IMR-90 (cell line): ENCODE data around the gene RFT1. TPM values are rescaled to one million over a fixed set of nuclear protein-coding genes. Genes with fewer than 3 reads are reported as not detected.

Experiments
- ATAC-seq: fragments of 200-7000 bp; cut with Tn5 transposase; 2 replicates; pipeline ENCODE4 v1.9.1; 2020; ENCODE audit warnings: low read depth, mild to moderate bottlenecking, moderate library complexity
- BruUV-seq: library from RNA; stranded (reverse); fragments of 400-500 nt; replicated peaks from 2 replicates; lab custom pipeline; 2021; lab: Mats Ljungman, UMichigan
- CTCF ChIA-PET: fragments of 300-600 bp; formaldehyde crosslinking; extraction: SDS; loops from one replicate; lab custom pipeline; 2021; ENCODE audit warnings: antibody characterized with exemption; lab: Yijun Ruan, JAX
- POLR2A ChIA-PET: fragments of 300-600 bp; sonication (Branson Sonifier 250); formaldehyde crosslinking; loops from one replicate; lab custom pipeline; 2022; ENCODE audit warnings: antibody characterized with exemption; ENCODE audit not compliant: unreplicated experiment; lab: Charles Lee
- DNase-seq: peaks from one replicate; pipeline ENCODE4 v3.0.0; 2013
- H2AFZ ChIP-seq: replicated peaks from 2 replicates; pipeline ENCODE3; 2013; ENCODE audit warnings: low read length, mild to moderate bottlenecking; ENCODE audit not compliant: poor library complexity
- H2AK5ac ChIP-seq: 2 replicates; pipeline ENCODE4 v1.6.1; 2013; ENCODE audit warnings: low read depth, low read length, inconsistent platforms
- H2AK9ac ChIP-seq: replicated peaks from 2 replicates; pipeline ENCODE3; 2013; ENCODE audit warnings: mild to moderate bottlenecking, low read depth, low read length, moderate library complexity; ENCODE audit not compliant: poor library complexity
- H2BK120ac ChIP-seq: 2 replicates; pipeline ENCODE4 v1.6.1; 2013; ENCODE audit warnings: low read depth, low read length, inconsistent platforms
- H2BK15ac ChIP-seq: 3 replicates; pipeline ENCODE4 v1.6.1; 2013; ENCODE audit warnings: low read depth, low read length, inconsistent platforms
- H2BK20ac ChIP-seq: 2 replicates; pipeline ENCODE4 v1.6.1; 2013; ENCODE audit warnings: low read depth, mild to moderate bottlenecking, inconsistent platforms, low read length, moderate library complexity
- H2BK5ac ChIP-seq: 2 replicates; pipeline ENCODE4 v1.6.1; 2013; ENCODE audit warnings: mild to moderate bottlenecking, low read depth, low read length, inconsistent platforms; ENCODE audit not compliant: poor library complexity, severe bottlenecking
- H3K14ac ChIP-seq: replicated peaks from 2 replicates; pipeline ENCODE4 v1.6.1; 2013; ENCODE audit warnings: low read depth, low read length, inconsistent platforms
- H3K18ac ChIP-seq: 2 replicates; pipeline ENCODE4 v1.6.1; 2013; ENCODE audit warnings: low read depth, low read length, control low read depth
- H3K23ac ChIP-seq: 2 replicates; pipeline ENCODE4 v1.6.1; 2013; ENCODE audit warnings: low read depth, low read length, inconsistent platforms
- H3K27ac ChIP-seq: 2 replicates; pipeline ENCODE4 v1.5.1; 2013; ENCODE audit warnings: mild to moderate bottlenecking, control low read depth, low read length; ENCODE audit not compliant: insufficient read depth
- H3K27me3 ChIP-seq: 2 replicates; pipeline ENCODE4 v1.6.1; 2013; ENCODE audit warnings: low read length; ENCODE audit not compliant: control insufficient read depth, insufficient read depth
- H3K36me3 ChIP-seq: 2 replicates; pipeline ENCODE4 v1.6.1; 2013; ENCODE audit warnings: low read length, mixed read lengths; ENCODE audit not compliant: control insufficient read depth, insufficient read depth
- H3K4ac ChIP-seq: 2 replicates; pipeline ENCODE4 v1.6.1; 2013; ENCODE audit warnings: low read depth, low read length, inconsistent platforms
- H3K4me1 ChIP-seq: 2 replicates; pipeline ENCODE4 v1.6.1; 2013; ENCODE audit warnings: low read length, mixed read lengths; ENCODE audit not compliant: control insufficient read depth, insufficient read depth
- H3K4me2 ChIP-seq: 2 replicates; pipeline ENCODE4 v1.6.1; 2013; ENCODE audit warnings: low read depth, mild to moderate bottlenecking, control low read depth, low read length, moderate library complexity
- H3K4me3 ChIP-seq: 2 replicates; pipeline ENCODE4 v1.5.1; 2013; ENCODE audit warnings: low read depth, mild to moderate bottlenecking, control low read depth, low read length, moderate library complexity; ENCODE audit not compliant: insufficient read depth
- H3K56ac ChIP-seq: 2 replicates; pipeline ENCODE4 v1.6.1; 2013; ENCODE audit warnings: low read length, inconsistent platforms; ENCODE audit not compliant: insufficient read depth; ENCODE audit errors: extremely low read depth
- H3K79me1 ChIP-seq, 2 experiments: 2 replicates each; pipeline ENCODE4 v1.6.1; 2013; ENCODE audit warnings: low read length in 2 of 2, inconsistent platforms in 1 of 2, low read depth in 1 of 2
- H3K9ac ChIP-seq: 2 replicates; pipeline ENCODE4 v1.6.1; 2013; ENCODE audit warnings: low read depth, low read length, control low read depth
- H3K9me1 ChIP-seq: 2 replicates; pipeline ENCODE4 v1.6.1; 2013; ENCODE audit warnings: low read length, inconsistent platforms; ENCODE audit not compliant: insufficient read depth
- H3K9me3 ChIP-seq: 2 replicates; pipeline ENCODE4 v1.6.1; 2013; ENCODE audit warnings: low read length; ENCODE audit not compliant: control insufficient read depth, insufficient read depth
- H4K20me1 ChIP-seq: 2 replicates; pipeline ENCODE4 v1.6.1; 2013; ENCODE audit warnings: low read length, inconsistent platforms; ENCODE audit not compliant: insufficient read depth
- H4K5ac ChIP-seq: 2 replicates; pipeline ENCODE4 v1.6.1; 2013; ENCODE audit warnings: mild to moderate bottlenecking, low read depth, low read length, control low read depth
- H4K8ac ChIP-seq, 2 experiments: 2 replicates each; pipeline ENCODE4 v1.6.1; 2013; ENCODE audit warnings: low read depth in 2 of 2, low read length in 2 of 2, control low read depth in 1 of 2, inconsistent platforms in 1 of 2
- H4K91ac ChIP-seq: 2 replicates; pipeline ENCODE4 v1.6.1; 2013; ENCODE audit warnings: low read depth, low read length, inconsistent platforms; ENCODE audit not compliant: insufficient read depth
- CEBPB ChIP-seq: IDR thresholded peaks from 2 replicates; pipeline ENCODE4 v1.6.1; 2012; ENCODE audit warnings: low read depth, low read length, improper control_type of control experiment
- CHD1 ChIP-seq: IDR thresholded peaks from 2 replicates; pipeline ENCODE4 v1.6.1; 2012; ENCODE audit warnings: low read depth, low read length, improper control_type of control experiment
- CTCF ChIP-seq: conservative IDR thresholded peaks from 2 replicates; pipeline ENCODE4 v1.5.1; 2012; ENCODE audit warnings: mild to moderate bottlenecking, low read depth, low read length, improper control_type of control experiment
- NFE2L2 ChIP-seq: fragments of 150-350 bp; IDR thresholded peaks from 2 replicates; pipeline ENCODE4 v1.6.1; 2016; ENCODE audit warnings: low read depth, mild to moderate bottlenecking, low read length
- USF2 ChIP-seq: fragments of 150-350 bp; IDR thresholded peaks from 2 replicates; pipeline ENCODE4 v1.6.1; 2017; ENCODE audit warnings: mild to moderate bottlenecking, antibody characterized with exemption, low read length, low read depth
- WGBS, 2 experiments: methylation state at CpG; one replicate each; pipeline versions ENCODE4 v1.1.5 to v1.1.7; 2013; ENCODE audit warnings: missing lambda C conversion rate in 2 of 2; ENCODE audit not compliant: insufficient read length in 1 of 2; ENCODE audit errors: extremely low coverage in 2 of 2; 5-methylcytosine and 5-hydroxymethylcytosine counted together
- dilution Hi-C: fragments of 300-500 bp; cut with HindIII; formaldehyde crosslinking; loops from one replicate; pipeline ENCODE4 v1.14.3; 2018; ENCODE audit warnings: low sequenced_read_pairs; ENCODE audit not compliant: unreplicated experiment
- in situ Hi-C: fragments of 300-500 bp; cut with MboI; formaldehyde crosslinking; loops from 3 replicates; pipeline ENCODE4 v1.14.3; 2019; ENCODE audit warnings: low sequenced_read_pairs, inconsistent platforms, mixed read lengths
- intact Hi-C: fragments of 100-400 bp; cut with micrococcal nuclease; formaldehyde crosslinking; loops from 2 replicates; pipeline ENCODE4 v1.10.0; 2022
- polyA plus RNA-seq, 3 experiments: library from polyadenylated mRNA; depleted of rRNA; stranded (reverse); fragments of >200 nt; gene quantifications; 2 replicates each; pipeline ENCODE4 v1.2.3, GENCODE V29; 2012; ENCODE audit warnings: low replicate concordance in 1 of 3
- total RNA-seq: library from RNA; depleted of rRNA; stranded (reverse); fragments of >200 nt; gene quantifications from 2 replicates; pipeline ENCODE4 v1.2.3, GENCODE V29; 2012

Gene RFT1
- total and polyA plus RNA-seq, 2 of the 4 experiments (the other 2 are of a cell fraction), result 14.5 to 23.5 TPM

GRCh38 chr3:53111822-53112221, 18.4 kb downstream of the RFT1 start:
- no peak overlapping the region for H3K27ac ChIP-seq
- ChIA-PET CTCF (interaction anchor here (1.7 kb wide), 1 partner anchor 84 kb away, joined by 6 read pairs; no protein-coding TSS in a partner anchor), POLR2A (no interaction called here)
- H3K23ac ChIP-seq, result no peak overlapping the region
- in situ Hi-C loops (loop anchor here (25.0 kb wide), 1 partner anchor 600 kb away; no protein-coding TSS in a partner anchor), dilution Hi-C loops (no loop called here), intact Hi-C loops (loop anchor here (2.0 to 5.0 kb wide), 3 partner anchors 175 to 600 kb away; no protein-coding TSS in a partner anchor)
- no peak overlapping the region for H3K18ac ChIP-seq
- DNase-seq (no peak), ATAC-seq (no peak)
- no peaks in the 10 kb centered on the region for H3K27me3 ChIP-seq
- H3K4me1 ChIP-seq, result peaks cover 12% of the 10 kb centered on the region
- no peak overlapping the region for H4K5ac ChIP-seq
- TF ChIP-seq CTCF (no peak), NFE2L2 (no peak), USF2 (no peak), CHD1 (no peak), CEBPB (no peak)
- no peak overlapping the region for H2AK5ac ChIP-seq
- no peak overlapping the region for H3K4me3 ChIP-seq
- H3K14ac ChIP-seq, result no peak overlapping the region
- no peak overlapping the region for H4K8ac ChIP-seq
- peaks cover 8% of the 10 kb centered on the region for H3K9me1 ChIP-seq
- H3K56ac ChIP-seq, result no peak overlapping the region
- no peaks in the 10 kb centered on the region for H4K20me1 ChIP-seq
- H2BK15ac ChIP-seq, result no peak overlapping the region
- H2AK9ac ChIP-seq, result no peak overlapping the region
- H3K9me3 ChIP-seq, result no peaks in the 10 kb centered on the region
- no peak overlapping the region for H3K4me2 ChIP-seq
- H2AFZ ChIP-seq, result no peak overlapping the region
- peaks cover 0 to 3% of the 10 kb centered on the region in 2 experiments; a peak in 1 of 4 replicates for H3K79me1 ChIP-seq
- H3K36me3 ChIP-seq, result peaks cover 16% of the 10 kb centered on the region
- H2BK120ac ChIP-seq, result no peak overlapping the region
- H2BK5ac ChIP-seq, result no peak overlapping the region
- H2BK20ac ChIP-seq, result no peak overlapping the region
- no peak overlapping the region for H4K91ac ChIP-seq
- no TSS peak for BruUV-seq
- 71% methylated on average over 1 of the region's 3 CpGs; no CpG with 5 or more reads in 1 of the 2 experiments for WGBS, 2 experiments
- no peak overlapping the region for H3K9ac ChIP-seq
- H3K4ac ChIP-seq, result no peak overlapping the region
